ENCODE data around the gene CHN1.

CHN1 gene

DNA sequence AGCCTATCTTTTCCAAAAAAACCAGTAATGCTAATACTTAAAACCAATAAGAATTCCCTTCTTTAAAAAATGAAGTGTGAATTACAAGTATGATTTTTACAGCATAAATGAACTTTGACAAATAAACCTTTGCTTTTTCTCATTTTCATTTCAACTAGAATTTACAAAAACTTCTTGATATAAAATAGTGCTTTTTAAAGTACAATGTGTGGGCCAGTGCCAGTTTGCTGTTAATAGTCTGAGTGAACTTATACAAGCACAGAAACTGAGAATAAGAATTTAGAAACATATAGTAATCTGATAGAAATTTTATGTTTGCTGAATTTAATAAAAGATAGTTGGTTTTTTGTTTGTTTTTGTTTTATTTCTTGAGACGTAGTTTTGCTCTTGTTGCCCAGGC, 197.2 kb downstream of the CHN1 start:
- ChIA-PET POLR2A (no interaction called here), CTCF (no interaction called here)
- DNase-seq (ENCODE audit: extremely low spot score) = no peak
- TF ChIP-seq NFRKB (IDR thresholded peaks at IDR 0.05) (no peak), BHLHE40 (IDR thresholded peaks at IDR 0.05; ENCODE audit: borderline replicate concordance) (no peak), SUZ12 (IDR thresholded peaks at IDR 0.05) (no peak), SP1 (IDR thresholded peaks at IDR 0.05) (no peak)
- TF ChIP-seq, protein P1, sequence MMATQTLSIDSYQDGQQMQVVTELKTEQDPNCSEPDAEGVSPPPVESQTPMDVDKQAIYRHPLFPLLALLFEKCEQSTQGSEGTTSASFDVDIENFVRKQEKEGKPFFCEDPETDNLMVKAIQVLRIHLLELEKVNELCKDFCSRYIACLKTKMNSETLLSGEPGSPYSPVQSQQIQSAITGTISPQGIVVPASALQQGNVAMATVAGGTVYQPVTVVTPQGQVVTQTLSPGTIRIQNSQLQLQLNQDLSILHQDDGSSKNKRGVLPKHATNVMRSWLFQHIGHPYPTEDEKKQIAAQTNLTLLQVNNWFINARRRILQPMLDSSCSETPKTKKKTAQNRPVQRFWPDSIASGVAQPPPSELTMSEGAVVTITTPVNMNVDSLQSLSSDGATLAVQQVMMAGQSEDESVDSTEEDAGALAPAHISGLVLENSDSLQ (IDR thresholded peaks at IDR 0.05) = no peak

DNA sequence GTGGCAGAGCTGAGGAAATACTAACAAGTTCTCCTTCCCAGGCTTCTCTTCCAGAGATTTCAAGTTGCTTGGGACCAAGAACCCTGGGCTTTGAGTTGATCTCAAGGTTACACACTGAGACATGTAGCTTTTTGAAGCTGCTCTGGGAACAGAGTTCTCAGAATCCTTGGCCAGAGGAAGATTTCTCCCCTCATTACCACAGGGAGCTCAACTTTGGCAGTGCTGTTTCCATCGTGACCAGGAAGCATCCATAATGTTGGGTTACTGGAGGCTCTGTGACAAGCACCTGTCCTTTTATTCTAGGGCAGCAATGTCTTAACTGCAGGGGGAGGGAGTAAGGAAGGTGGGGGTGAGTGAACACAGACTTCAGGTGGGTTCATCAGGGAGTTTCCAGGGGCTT, 199.4 kb downstream of the CHN1 start:
- ChIA-PET POLR2A (no interaction called here), CTCF (no interaction called here)
- DNase-seq (ENCODE audit: extremely low spot score) = no peak
- TF ChIP-seq SP1 (IDR thresholded peaks at IDR 0.05) = no peak
- TF ChIP-seq LEF1 (IDR thresholded peaks at IDR 0.05; ENCODE audit: borderline replicate concordance) = no peak
- no peak for TF ChIP-seq FOXM1 (IDR thresholded peaks at IDR 0.05; ENCODE audit: borderline replicate concordance)
- TF ChIP-seq SUZ12 (IDR thresholded peaks at IDR 0.05) = no peak
- no peak for TF ChIP-seq FOXK2 (IDR thresholded peaks at IDR 0.05)
- no peak for TF ChIP-seq HDGF (IDR thresholded peaks at IDR 0.05; ENCODE audit: borderline replicate concordance)
- TF ChIP-seq NFRKB (IDR thresholded peaks at IDR 0.05) = no peak
- no peak for TF ChIP-seq BHLHE40 (IDR thresholded peaks at IDR 0.05; ENCODE audit: borderline replicate concordance)
- TF ChIP-seq, protein P1 (IDR thresholded peaks at IDR 0.05) = no peak
- TF ChIP-seq ARNT (IDR thresholded peaks at IDR 0.05) = no peak
- TF ChIP-seq ELF4 (IDR thresholded peaks at IDR 0.05) = no peak
- TF ChIP-seq FOXA1 (IDR thresholded peaks at IDR 0.05) = no peak
- TF ChIP-seq CTBP1 (IDR thresholded peaks at IDR 0.05; ENCODE audit: borderline replicate concordance) = no peak
- TF ChIP-seq TARDBP (IDR thresholded peaks at IDR 0.05) = no peak
- no peak for TF ChIP-seq ZNF384 (IDR thresholded peaks at IDR 0.05)
- no peak for TF ChIP-seq L3MBTL2 (conservative IDR thresholded peaks at IDR 0.05)

DNA sequence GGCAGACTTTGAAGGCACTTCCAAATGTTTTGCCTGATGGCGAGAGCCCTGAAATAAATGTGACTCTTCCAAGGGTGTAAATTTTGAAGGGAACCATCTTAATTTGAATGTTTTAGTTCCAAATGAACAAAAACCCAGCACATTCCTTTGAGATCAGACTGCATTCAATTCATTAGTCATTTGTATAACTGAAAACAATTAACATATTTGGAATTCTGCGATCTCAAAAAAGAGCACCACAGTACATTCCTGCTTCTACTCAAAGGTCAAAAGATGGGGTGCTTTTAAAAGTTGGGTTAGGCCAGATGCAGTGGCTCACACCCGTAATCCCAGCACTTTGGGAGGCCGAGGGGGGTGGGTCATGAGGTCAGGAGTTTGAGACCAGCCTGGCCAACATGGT, 202.7 kb downstream of the CHN1 start:
- TF ChIP-seq HDGF (IDR thresholded peaks at IDR 0.05; ENCODE audit: borderline replicate concordance) (no peak), CTBP1 (IDR thresholded peaks at IDR 0.05; ENCODE audit: borderline replicate concordance) (no peak), SUZ12 (IDR thresholded peaks at IDR 0.05) (no peak), ELF4 (IDR thresholded peaks at IDR 0.05) (no peak), FOXM1 (IDR thresholded peaks at IDR 0.05; ENCODE audit: borderline replicate concordance) (no peak), FOXA1 (IDR thresholded peaks at IDR 0.05) (no peak), ZNF384 (IDR thresholded peaks at IDR 0.05) (no peak), BHLHE40 (IDR thresholded peaks at IDR 0.05; ENCODE audit: borderline replicate concordance) (no peak)
- ChIA-PET CTCF (no interaction called here), POLR2A (no interaction called here)
- DNase-seq (ENCODE audit: extremely low spot score) = no peak

DNA sequence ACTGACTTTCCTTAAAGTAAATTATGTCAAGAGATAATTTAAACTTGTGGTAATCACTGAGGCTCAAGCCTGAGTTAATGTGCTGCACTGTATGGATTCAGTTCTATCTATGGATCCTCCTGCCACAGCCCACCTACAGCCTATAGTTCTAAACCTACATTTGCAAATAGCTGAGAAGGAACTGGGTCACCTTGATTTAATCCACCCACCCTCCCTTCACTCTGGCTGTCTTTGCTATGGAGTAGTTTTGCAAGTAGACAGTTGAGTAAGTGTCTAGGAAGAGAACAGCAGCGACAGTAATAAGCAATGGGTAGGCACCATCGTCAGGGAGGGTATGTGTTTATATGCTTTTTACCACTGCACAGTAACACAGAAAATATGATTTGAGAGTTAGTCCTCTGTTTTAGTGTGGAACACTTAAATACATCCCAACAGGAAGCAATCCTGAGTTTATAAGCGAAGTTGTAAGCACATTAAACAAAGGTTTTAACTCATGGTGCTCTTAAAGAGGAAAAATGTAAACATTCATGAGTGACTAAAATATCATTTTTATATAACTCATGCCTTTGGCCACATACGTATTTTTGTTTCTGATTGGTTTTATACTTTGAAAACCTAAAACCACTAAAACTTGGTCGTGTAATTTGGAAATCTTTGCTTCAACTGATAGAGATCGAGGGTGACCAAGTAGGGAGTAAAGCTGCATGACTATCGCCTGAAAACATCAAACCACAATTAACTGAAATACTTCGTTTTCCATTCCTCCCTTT, 204.6 kb downstream of the CHN1 start:
- ChIA-PET CTCF (interaction anchor here (1.0 kb wide), 1 partner anchor 35 kb away, joined by 3 read pairs; no protein-coding TSS in a partner anchor), POLR2A (no interaction called here)
- DNase-seq (ENCODE audit: extremely low spot score) = no peak
- TF ChIP-seq ZNF384 (IDR thresholded peaks at IDR 0.05) (no peak), LEF1 (IDR thresholded peaks at IDR 0.05; ENCODE audit: borderline replicate concordance) (no peak), BHLHE40 (IDR thresholded peaks at IDR 0.05; ENCODE audit: borderline replicate concordance) (no peak), ARNT (IDR thresholded peaks at IDR 0.05) (no peak), FOXM1 (IDR thresholded peaks at IDR 0.05; ENCODE audit: borderline replicate concordance) (no peak), SUZ12 (IDR thresholded peaks at IDR 0.05) (no peak), CTBP1 (IDR thresholded peaks at IDR 0.05; ENCODE audit: borderline replicate concordance) (no peak), HDGF (IDR thresholded peaks at IDR 0.05; ENCODE audit: borderline replicate concordance) (no peak), SP1 (IDR thresholded peaks at IDR 0.05) (no peak), L3MBTL2 (conservative IDR thresholded peaks at IDR 0.05) (no peak)
- TF ChIP-seq, protein P1 (IDR thresholded peaks at IDR 0.05) = no peak

DNA sequence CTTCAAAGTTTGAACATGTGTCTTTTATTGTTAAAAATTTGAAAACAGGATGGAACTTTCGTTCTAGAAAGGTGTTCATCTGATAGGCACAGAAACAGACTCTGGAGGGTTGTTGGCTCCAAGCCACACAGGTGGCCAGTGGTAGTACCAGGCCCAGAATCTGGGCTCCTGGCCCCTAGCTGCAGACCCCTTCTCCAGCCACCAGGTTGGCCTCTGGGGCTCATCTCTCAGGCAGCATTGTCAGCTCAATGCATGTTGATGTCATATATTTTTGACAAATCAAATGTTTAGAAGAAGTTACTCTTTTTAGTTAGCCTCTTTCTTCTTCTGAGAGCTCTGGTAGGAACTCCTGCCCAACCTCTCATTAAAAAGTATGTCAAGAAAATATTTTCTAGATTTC, 206.4 kb downstream of the CHN1 start:
- no peak for DNase-seq (ENCODE audit: extremely low spot score)
- ChIA-PET CTCF (no interaction called here), POLR2A (no interaction called here)
- no peak for TF ChIP-seq NFRKB (IDR thresholded peaks at IDR 0.05)
- no peak for TF ChIP-seq FOXM1 (IDR thresholded peaks at IDR 0.05; ENCODE audit: borderline replicate concordance)
- TF ChIP-seq ARNT (IDR thresholded peaks at IDR 0.05) = no peak
- no peak for TF ChIP-seq ELF4 (IDR thresholded peaks at IDR 0.05)
- TF ChIP-seq TARDBP (IDR thresholded peaks at IDR 0.05) = no peak
- no peak for TF ChIP-seq FOXA1 (IDR thresholded peaks at IDR 0.05)
- no peak for TF ChIP-seq HDGF (IDR thresholded peaks at IDR 0.05; ENCODE audit: borderline replicate concordance)
- no peak for TF ChIP-seq BHLHE40 (IDR thresholded peaks at IDR 0.05; ENCODE audit: borderline replicate concordance)
- no peak for TF ChIP-seq ZNF384 (IDR thresholded peaks at IDR 0.05)
- TF ChIP-seq SP1 (IDR thresholded peaks at IDR 0.05) = no peak
- TF ChIP-seq LEF1 (IDR thresholded peaks at IDR 0.05; ENCODE audit: borderline replicate concordance) = no peak
- no peak for TF ChIP-seq FOXK2 (IDR thresholded peaks at IDR 0.05)
- no peak for TF ChIP-seq CTBP1 (IDR thresholded peaks at IDR 0.05; ENCODE audit: borderline replicate concordance)
- TF ChIP-seq SUZ12 (IDR thresholded peaks at IDR 0.05) = no peak
- no peak for TF ChIP-seq L3MBTL2 (conservative IDR thresholded peaks at IDR 0.05)
- TF ChIP-seq, protein P1 (IDR thresholded peaks at IDR 0.05) = no peak
